Thymus (tissue), 11 donors: ENCODE results near the gene SLCO3A1. TPM values are rescaled to one million over a fixed set of nuclear protein-coding genes. Genes with fewer than 3 reads are reported as not detected.

ENCODE experiments used
- DNase-seq, 9 donors: peaks; one replicate each; pipeline ENCODE4 v3.0.0-alpha.2; 2013; ENCODE audit warnings: low spot score in 9 of 9, low read depth in 6 of 9, missing footprints in 1 of 9
- H3K27ac ChIP-seq, 2 donors: one replicate each; pipeline ENCODE4 v1.5.1; 2013; ENCODE audit warnings: control low read depth in 1 of 2, low read depth in 1 of 2, low read length in 1 of 2, mild to moderate bottlenecking in 1 of 2, moderate library complexity in 1 of 2
- H3K27me3 ChIP-seq, 2 donors: one replicate each; pipeline ENCODE4 v1.5.1; 2013; ENCODE audit warnings: low read length in 1 of 2; ENCODE audit not compliant: control insufficient read depth in 2 of 2, insufficient read depth in 1 of 2
- H3K36me3 ChIP-seq, 2 donors: one replicate each; pipeline ENCODE4 v1.5.1; 2013; ENCODE audit warnings: low read length in 1 of 2, mild to moderate bottlenecking in 1 of 2, moderate library complexity in 1 of 2; ENCODE audit not compliant: control insufficient read depth in 2 of 2, insufficient read depth in 2 of 2
- H3K4me1 ChIP-seq, 2 donors: one replicate each; pipeline ENCODE4 v1.5.1; 2013; ENCODE audit warnings: low read length in 2 of 2; ENCODE audit not compliant: control insufficient read depth in 2 of 2, insufficient read depth in 2 of 2
- H3K4me3 ChIP-seq, 2 donors: one replicate each; pipeline ENCODE4 v1.5.1; 2013; ENCODE audit warnings: low read length in 2 of 2, control low read depth in 1 of 2, mild to moderate bottlenecking in 1 of 2
- H3K9me3 ChIP-seq, 2 donors: one replicate each; pipeline ENCODE4 v1.5.1; 2013; ENCODE audit warnings: low read length in 1 of 2, mild to moderate bottlenecking in 1 of 2; ENCODE audit not compliant: control insufficient read depth in 2 of 2, insufficient read depth in 1 of 2
- WGBS: extraction: QIAGEN DNeasy Blood & Tissue Kit; methylation state at CpG from one replicate; pipeline ENCODE4 v1.1.7; 2013; 5-methylcytosine and 5-hydroxymethylcytosine counted together
- polyA plus RNA-seq: library from polyadenylated mRNA; stranded (reverse); fragments of 200-250 nt; gene quantifications from one replicate; pipeline ENCODE4 v1.2.3, GENCODE V29; 2013
- total RNA-seq: library from RNA; stranded (reverse); fragments of 120-200 nt; gene quantifications from one replicate; pipeline ENCODE4 v1.2.4, GENCODE V29; 2013
- donor health status: healthy.

Gene SLCO3A1
- total and polyA plus RNA-seq, 2 donors, result 1.6 to 7.9 TPM

- DNase-seq, result no peak
- Histone ChIP-seq H3K36me3 (no peaks in the 10 kb centered on the region), H3K27ac (no peak overlapping the region), H3K27me3 (no peaks in the 10 kb centered on the region), H3K4me3 (no peak overlapping the region), H3K9me3 (peaks cover 0 to 3% of the 10 kb centered on the region in 2 donors), H3K4me1 (peaks cover 3 to 30% of the 10 kb centered on the region in 2 donors)
- 95% methylated on average over 3 of the region's 3 CpGs for WGBS
These were observed 265.4 kb downstream of the SLCO3A1 start for GRCh38 chr15:92118936-92119325.

- Histone ChIP-seq H3K9me3 (peaks cover 0 to 3% of the 10 kb centered on the region in 2 donors), H3K36me3 (no peaks in the 10 kb centered on the region), H3K4me3 (no peak overlapping the region), H3K27me3 (no peaks in the 10 kb centered on the region), H3K27ac (no peak overlapping the region), H3K4me1 (peaks cover 3 to 25% of the 10 kb centered on the region in 2 donors)
- DNase-seq, result no peak
- 55% methylated on average over 6 of the region's 6 CpGs for WGBS
These were observed 266.7 kb downstream of the SLCO3A1 start for GRCh38 chr15:92120094-92120795.

- Histone ChIP-seq H3K4me3 (no peak overlapping the region), H3K36me3 (no peaks in the 10 kb centered on the region), H3K9me3 (peaks cover 0 to 3% of the 10 kb centered on the region in 2 donors), H3K27ac (no peak overlapping the region), H3K4me1 (peaks cover 3 to 17% of the 10 kb centered on the region in 2 donors), H3K27me3 (no peaks in the 10 kb centered on the region)
- DNase-seq, result no peak
These were observed 267.5 kb downstream of the SLCO3A1 start for GRCh38 chr15:92121047-92121446.

- Histone ChIP-seq H3K27ac (no peak overlapping the region), H3K27me3 (no peaks in the 10 kb centered on the region), H3K4me3 (no peak overlapping the region), H3K4me1 (peaks cover 0 to 5% of the 10 kb centered on the region in 2 donors), H3K36me3 (no peaks in the 10 kb centered on the region), H3K9me3 (peaks cover 0 to 3% of the 10 kb centered on the region in 2 donors)
- WGBS, result 73% methylated on average over 2 of the region's 2 CpGs
- DNase-seq, result no peak
These were observed 268.8 kb downstream of the SLCO3A1 start for GRCh38 chr15:92122259-92122658.

- H3K9me3 ChIP-seq, result peaks cover 0 to 3% of the 10 kb centered on the region in 2 donors
- H3K4me3 ChIP-seq, result no peak overlapping the region
- H3K27me3 ChIP-seq, result no peaks in the 10 kb centered on the region
- H3K4me1 ChIP-seq, result peaks cover 0 to 4% of the 10 kb centered on the region in 2 donors
- H3K27ac ChIP-seq, result no peak overlapping the region
- 96% methylated on average over 6 of the region's 6 CpGs for WGBS
- DNase-seq, result no peak
- peaks cover 0 to 6% of the 10 kb centered on the region in 2 donors for H3K36me3 ChIP-seq
These were observed 270.6 kb downstream of the SLCO3A1 start for GRCh38 chr15:92123962-92124656.

- H3K9me3 ChIP-seq, result peaks cover 0 to 3% of the 10 kb centered on the region in 2 donors
- peaks cover 0 to 6% of the 10 kb centered on the region in 2 donors for H3K36me3 ChIP-seq
- peaks cover 0 to 4% of the 10 kb centered on the region in 2 donors for H3K4me1 ChIP-seq
- no peak overlapping the region for H3K27ac ChIP-seq
- H3K27me3 ChIP-seq, result no peaks in the 10 kb centered on the region
- WGBS, result 99% methylated on average over 3 of the region's 3 CpGs
- H3K4me3 ChIP-seq, result no peak overlapping the region
- DNase-seq, result no peak
These were observed 271.1 kb downstream of the SLCO3A1 start for GRCh38 chr15:92124657-92125010.

GRCh38 chr15:92128788-92129187, 275.3 kb downstream of the SLCO3A1 start:
- Histone ChIP-seq H3K27me3 (no peaks in the 10 kb centered on the region), H3K4me1 (peaks cover 0 to 3% of the 10 kb centered on the region in 2 donors), H3K4me3 (no peak overlapping the region), H3K36me3 (peaks cover 0 to 6% of the 10 kb centered on the region in 2 donors), H3K9me3 (no peaks in the 10 kb centered on the region), H3K27ac (no peak overlapping the region)
- 97% methylated on average over 5 of the region's 5 CpGs for WGBS
- DNase-seq, result no peak

- Histone ChIP-seq H3K36me3 (peaks cover 0 to 6% of the 10 kb centered on the region in 2 donors), H3K27ac (no peak overlapping the region), H3K9me3 (no peaks in the 10 kb centered on the region), H3K27me3 (no peaks in the 10 kb centered on the region), H3K4me1 (peaks cover under 1 to 12% of the 10 kb centered on the region in 2 donors), H3K4me3 (no peak overlapping the region)
- 96% methylated on average over 2 of the region's 2 CpGs for WGBS
- DNase-seq, result no peak
These were observed 276.7 kb downstream of the SLCO3A1 start for GRCh38 chr15:92130244-92130643.

GRCh38 chr15:92130906-92131305, 277.4 kb downstream of the SLCO3A1 start:
- Histone ChIP-seq H3K4me1 (peaks cover 3 to 19% of the 10 kb centered on the region in 2 donors), H3K4me3 (no peak overlapping the region), H3K36me3 (peaks cover 0 to 6% of the 10 kb centered on the region in 2 donors), H3K9me3 (no peaks in the 10 kb centered on the region), H3K27ac (no peak overlapping the region), H3K27me3 (no peaks in the 10 kb centered on the region)
- WGBS, result 98% methylated on average over 3 of the region's 3 CpGs
- DNase-seq, result no peak
